Neuronal stem cell (in vitro differentiated cells): ENCODE results near the gene FAM50A.

ENCODE experiments used
- DNase-seq: peaks from one replicate; pipeline ENCODE4 v3.0.0-alpha.2; 2013; ENCODE audit warnings: low spot score
- H2AFZ ChIP-seq: one replicate; pipeline ENCODE4 v1.6.1; 2013; ENCODE audit warnings: mild to moderate bottlenecking, low read length, inconsistent platforms
- H2AK5ac ChIP-seq: 2 replicates; pipeline ENCODE4 v1.6.1; 2013; ENCODE audit warnings: low read depth, mild to moderate bottlenecking, inconsistent platforms, low read length, moderate library complexity, mixed read lengths
- H2BK120ac ChIP-seq: 2 replicates; pipeline ENCODE4 v1.6.1; 2013; ENCODE audit warnings: low read depth, mild to moderate bottlenecking, inconsistent platforms, low read length, moderate library complexity, mixed read lengths
- H2BK12ac ChIP-seq: one replicate; pipeline ENCODE4 v1.6.1; 2013; ENCODE audit warnings: low read length, inconsistent platforms
- H2BK15ac ChIP-seq: 2 replicates; pipeline ENCODE4 v1.6.1; 2013; ENCODE audit warnings: mild to moderate bottlenecking, low read length, inconsistent platforms, mixed read lengths
- H2BK5ac ChIP-seq: one replicate; pipeline ENCODE4 v1.6.1; 2013; ENCODE audit warnings: inconsistent platforms, mild to moderate bottlenecking, low read length, moderate library complexity
- H3K14ac ChIP-seq: one replicate; pipeline ENCODE4 v1.6.1; 2013; ENCODE audit warnings: low read length, inconsistent platforms
- H3K18ac ChIP-seq: 2 replicates; pipeline ENCODE4 v1.6.1; 2013; ENCODE audit warnings: low read length, inconsistent platforms
- H3K23ac ChIP-seq: 2 replicates; pipeline ENCODE4 v1.6.1; 2013; ENCODE audit warnings: low read depth, mild to moderate bottlenecking, mixed read lengths, low read length, inconsistent platforms; ENCODE audit not compliant: poor library complexity
- H3K27ac ChIP-seq: replicated peaks from 3 replicates; pipeline ENCODE4 v1.5.1; 2013; ENCODE audit warnings: low read length, inconsistent platforms
- H3K27me3 ChIP-seq, 3 experiments: 2 replicates each; pipeline ENCODE4 v1.6.1; 2013; ENCODE audit warnings: low read length in 3 of 3, mild to moderate bottlenecking in 2 of 3, inconsistent platforms in 1 of 3, low read depth in 1 of 3, mixed read lengths in 1 of 3, moderate library complexity in 1 of 3; ENCODE audit not compliant: control insufficient read depth in 3 of 3, insufficient read depth in 3 of 3
- H3K36me3 ChIP-seq, 2 donors: replicated peaks in 1 of 2; 2 replicates each; pipeline ENCODE4 v1.6.1; 2013; ENCODE audit warnings: low read length in 2 of 2; ENCODE audit not compliant: control insufficient read depth in 2 of 2, insufficient read depth in 2 of 2
- H3K4ac ChIP-seq: 2 replicates; pipeline ENCODE4 v1.6.1; 2013; ENCODE audit warnings: inconsistent platforms, mild to moderate bottlenecking, low read length, moderate library complexity
- H3K4me1 ChIP-seq, 2 donors: 1 replicate in 1 of 2; 2 replicates in 1 of 2; pipeline ENCODE4 v1.6.1; 2013; ENCODE audit warnings: low read length in 2 of 2, low read depth in 1 of 2; ENCODE audit not compliant: control insufficient read depth in 2 of 2, insufficient read depth in 1 of 2
- H3K4me2 ChIP-seq: one replicate; pipeline ENCODE4 v1.6.1; 2013; ENCODE audit warnings: mild to moderate bottlenecking, low read length, inconsistent platforms; ENCODE audit not compliant: insufficient read depth, poor library complexity, severe bottlenecking
- H3K4me3 ChIP-seq, 2 donors: 2 replicates each; pipeline ENCODE4 v1.5.1; 2013; ENCODE audit warnings: low read length in 2 of 2, mild to moderate bottlenecking in 2 of 2, inconsistent platforms in 1 of 2, moderate library complexity in 1 of 2
- H3K79me1 ChIP-seq: one replicate; pipeline ENCODE4 v1.6.1; 2013; ENCODE audit warnings: low read depth, mild to moderate bottlenecking, inconsistent platforms, low read length, moderate library complexity
- H3K9ac ChIP-seq: one replicate; pipeline ENCODE4 v1.6.1; 2013; ENCODE audit warnings: mild to moderate bottlenecking, low read depth, low read length, inconsistent platforms; ENCODE audit not compliant: poor library complexity
- H3K9me3 ChIP-seq, 2 donors: replicated peaks in 1 of 2; 2 replicates each; pipeline versions ENCODE3 to v1.6.1; 2013; ENCODE audit warnings: low read length in 2 of 2, mild to moderate bottlenecking in 2 of 2, inconsistent platforms in 1 of 2, low read depth in 1 of 2, mixed read lengths in 1 of 2, moderate library complexity in 1 of 2; ENCODE audit not compliant: control insufficient read depth in 2 of 2, insufficient read depth in 1 of 2
- H4K8ac ChIP-seq: one replicate; pipeline ENCODE4 v1.6.1; 2013; ENCODE audit warnings: low read depth, mild to moderate bottlenecking, inconsistent platforms, low read length, moderate library complexity
- H4K91ac ChIP-seq: one replicate; pipeline ENCODE4 v1.6.1; 2013; ENCODE audit warnings: low read length, low read depth, mild to moderate bottlenecking, inconsistent platforms; ENCODE audit not compliant: poor library complexity
- WGBS, 2 donors: extraction: QIAGEN DNeasy Blood & Tissue Kit; methylation state at CpG; one replicate each; pipeline ENCODE4 v1.1.7; 2013; ENCODE audit warnings: missing lambda C conversion rate in 2 of 2, mixed read lengths in 1 of 2; ENCODE audit not compliant: insufficient read length in 2 of 2, insufficient replicate concordance in 1 of 2; ENCODE audit errors: extremely low coverage in 2 of 2; 5-methylcytosine and 5-hydroxymethylcytosine counted together

The FAM50A gene

GRCh38 chrX:154487518-154488290, 43.8 kb downstream of the FAM50A start:
- DNase-seq = no peak
- Histone ChIP-seq H3K9ac (no peak overlapping the region), H4K91ac (no peak overlapping the region)

GRCh38 chrX:154488336-154489075, 44.6 kb downstream of the FAM50A start:
- no peak overlapping the region for H3K9ac ChIP-seq
- no peak overlapping the region for H3K4me3 ChIP-seq
- no peak overlapping the region for H3K18ac ChIP-seq
- no peak overlapping the region for H2BK5ac ChIP-seq
- no peak overlapping the region for H3K27ac ChIP-seq
- no peak overlapping the region for H3K4me2 ChIP-seq
- H3K36me3 ChIP-seq = peaks cover 3 to 8% of the 10 kb centered on the region in 2 donors
- H2AFZ ChIP-seq = no peak overlapping the region
- H4K91ac ChIP-seq = no peak overlapping the region
- no peak overlapping the region for H2AK5ac ChIP-seq
- DNase-seq = no peak
- peaks cover 7% of the 10 kb centered on the region for H3K79me1 ChIP-seq
- no peak overlapping the region for H2BK15ac ChIP-seq
- H3K23ac ChIP-seq = no peak overlapping the region
- H3K4ac ChIP-seq = no peak overlapping the region
- no CpG with 5 or more reads among the region's 20 CpGs for WGBS, 2 donors
- H3K4me1 ChIP-seq = peaks cover 0 to 4% of the 10 kb centered on the region in 2 donors
- no peak overlapping the region for H2BK12ac ChIP-seq
- no peak overlapping the region for H3K14ac ChIP-seq
- no peaks in the 10 kb centered on the region for H3K27me3 ChIP-seq
- no peak overlapping the region for H4K8ac ChIP-seq
- no peak overlapping the region for H2BK120ac ChIP-seq
- H3K9me3 ChIP-seq = no peaks in the 10 kb centered on the region

More at GRCh38 chrX:154487518-154488290, 43.8 kb downstream of the FAM50A start:
- peaks cover 7% of the 10 kb centered on the region for H3K79me1 ChIP-seq
- H2BK12ac ChIP-seq = no peak overlapping the region
- peaks cover 3 to 8% of the 10 kb centered on the region in 2 donors for H3K36me3 ChIP-seq
- no peak overlapping the region for H3K14ac ChIP-seq
- H3K4me1 ChIP-seq = peaks cover 0 to 4% of the 10 kb centered on the region in 2 donors
- H2BK5ac ChIP-seq = no peak overlapping the region
- no peak overlapping the region for H2AFZ ChIP-seq
- no peak overlapping the region for H3K4me3 ChIP-seq
- no peaks in the 10 kb centered on the region for H3K9me3 ChIP-seq
- whole genome bisulfite sequencing, 2 donors = no CpG with 5 or more reads among the region's 28 CpGs
- H3K27ac ChIP-seq = no peak overlapping the region
- no peak overlapping the region for H4K8ac ChIP-seq
- no peak overlapping the region for H2AK5ac ChIP-seq
- no peak overlapping the region for H3K4me2 ChIP-seq
- H2BK120ac ChIP-seq = no peak overlapping the region
- H3K23ac ChIP-seq = no peak overlapping the region
- no peak overlapping the region for H2BK15ac ChIP-seq
- peaks cover 0 to 4% (median 0%) of the 10 kb centered on the region in 3 experiments for H3K27me3 ChIP-seq
- no peak overlapping the region for H3K4ac ChIP-seq
- no peak overlapping the region for H3K18ac ChIP-seq

- Histone ChIP-seq H2BK5ac (no peak overlapping the region), H3K4me3 (peak overlapping the region in 1 of 2 donors; percentile 6), H2BK15ac (no peak overlapping the region), H3K4me1 (peaks cover 0 to 4% of the 10 kb centered on the region in 2 donors), H3K14ac (no peak overlapping the region), H3K9me3 (no peaks in the 10 kb centered on the region), H2AFZ (no peak overlapping the region), H3K23ac (no peak overlapping the region), H2BK12ac (no peak overlapping the region), H3K36me3 (peaks cover 3 to 8% of the 10 kb centered on the region in 2 donors), H3K4ac (no peak overlapping the region), H4K91ac (no peak overlapping the region), H2AK5ac (no peak overlapping the region), H3K27me3 (no peaks in the 10 kb centered on the region), H3K4me2 (no peak overlapping the region), H3K27ac (no peak overlapping the region), H2BK120ac (no peak overlapping the region), H3K9ac (no peak overlapping the region), H3K18ac (no peak overlapping the region), H4K8ac (no peak overlapping the region), H3K79me1 (peaks cover 7% of the 10 kb centered on the region)
- WGBS, 2 donors = no CpG with 5 or more reads among the region's 4 CpGs
- no peak for DNase-seq
These were observed 45.2 kb downstream of the FAM50A start for GRCh38 chrX:154489182-154489581.

GRCh38 chrX:154490021-154490413, 46.1 kb downstream of the FAM50A start:
- Histone ChIP-seq H2AK5ac (no peak overlapping the region), H2BK5ac (no peak overlapping the region), H3K14ac (no peak overlapping the region), H4K91ac (no peak overlapping the region), H3K9me3 (no peaks in the 10 kb centered on the region), H2BK15ac (no peak overlapping the region), H4K8ac (no peak overlapping the region), H2BK120ac (no peak overlapping the region), H3K9ac (peak overlapping the region; percentile 63), H3K27me3 (no peaks in the 10 kb centered on the region), H3K27ac (no peak overlapping the region), H3K18ac (peak overlapping the region; percentile 71), H3K4me2 (peak overlapping the region; percentile 80), H2AFZ (peak overlapping the region; percentile 70), H3K79me1 (peaks cover 4% of the 10 kb centered on the region), H3K4me3 (peak overlapping the region; percentile 57 to 77), H3K4me1 (peaks cover 0 to 4% of the 10 kb centered on the region in 2 donors), H3K23ac (no peak overlapping the region), H3K36me3 (peaks cover under 1 to 8% of the 10 kb centered on the region in 2 donors), H2BK12ac (no peak overlapping the region), H3K4ac (no peak overlapping the region)
- DNase-seq = no peak
- WGBS, 2 donors = no CpG with 5 or more reads among the region's 19 CpGs
